Keratinocyte (primary cell): ENCODE results near the gene SDK2. TPM values are rescaled to one million over a fixed set of nuclear protein-coding genes. Genes with fewer than 3 reads are reported as not detected.

Experiments
- DNase-seq: peaks from one replicate; pipeline ENCODE4 v3.0.0-alpha.2; 2011; ENCODE audit warnings: low read depth, missing footprints, low spot score
- FAIRE-seq: peaks from 2 replicates; lab custom pipeline; 2011; peaks lifted over from hg19 to GRCh38; lab: Jason Lieb, UNC
- H2AFZ ChIP-seq: 2 replicates; pipeline ENCODE4 v1.6.0; 2012; ENCODE audit warnings: low read length, control low read depth, inconsistent platforms; ENCODE audit not compliant: control insufficient read depth
- H3K27ac ChIP-seq: 2 replicates; pipeline ENCODE4 v1.5.1; 2011; ENCODE audit warnings: low read length; ENCODE audit not compliant: control insufficient read depth, insufficient read depth
- H3K27me3 ChIP-seq: 3 replicates; pipeline ENCODE4 v1.6.0; 2011; ENCODE audit warnings: low read length; ENCODE audit not compliant: control insufficient read depth, insufficient read depth; ENCODE audit errors: extremely low read depth
- H3K36me3 ChIP-seq, 2 experiments: 2 replicates in 1 of 2; 3 replicates in 1 of 2; pipeline ENCODE4 v1.5.1; 2011; ENCODE audit warnings: low read length in 2 of 2, mild to moderate bottlenecking in 1 of 2; ENCODE audit not compliant: control insufficient read depth in 2 of 2, insufficient read depth in 2 of 2; ENCODE audit errors: extremely low read depth in 1 of 2
- H3K4me1 ChIP-seq: 3 replicates; pipeline ENCODE4 v1.5.1; 2011; ENCODE audit warnings: low read length; ENCODE audit not compliant: control insufficient read depth, insufficient read depth; ENCODE audit errors: extremely low read depth
- H3K4me2 ChIP-seq: 3 replicates; pipeline ENCODE4 v1.6.0; 2011; ENCODE audit warnings: low read depth, low read length; ENCODE audit not compliant: control insufficient read depth, insufficient read depth; ENCODE audit errors: extremely low read depth
- H3K4me3 ChIP-seq, 3 experiments: fragments of 200-600 bp in 1 of 3; sonication (generic) in 1 of 3; 2 replicates in 2 of 3; 3 replicates in 1 of 3; pipeline ENCODE4 v1.5.1; 2011 to 2016; ENCODE audit warnings: low read length in 3 of 3, mild to moderate bottlenecking in 3 of 3, control low read depth in 2 of 3, inconsistent platforms in 1 of 3, low read depth in 1 of 3, mixed read lengths in 1 of 3, mixed run types in 1 of 3, moderate library complexity in 1 of 3; ENCODE audit not compliant: control insufficient read depth in 2 of 3, insufficient read depth in 2 of 3; ENCODE audit errors: extremely low read depth in 1 of 3
- H3K79me2 ChIP-seq: 2 replicates; pipeline ENCODE4 v1.6.0; 2012; ENCODE audit warnings: low read length; ENCODE audit not compliant: control insufficient read depth, insufficient read depth
- H3K9ac ChIP-seq: 3 replicates; pipeline ENCODE4 v1.6.0; 2011; ENCODE audit warnings: low read length; ENCODE audit not compliant: control insufficient read depth, insufficient read depth; ENCODE audit errors: extremely low read depth
- H3K9me1 ChIP-seq: 3 replicates; pipeline ENCODE4 v1.6.0; 2011; ENCODE audit warnings: low read length; ENCODE audit not compliant: control insufficient read depth, insufficient read depth; ENCODE audit errors: extremely low read depth
- H3K9me3 ChIP-seq: 2 replicates; pipeline ENCODE4 v1.5.1; 2012; ENCODE audit warnings: low read depth, low read length; ENCODE audit not compliant: control insufficient read depth
- H4K20me1 ChIP-seq: 3 replicates; pipeline ENCODE4 v1.6.0; 2011; ENCODE audit warnings: low read length; ENCODE audit not compliant: control insufficient read depth, insufficient read depth; ENCODE audit errors: extremely low read depth
- EZH2 ChIP-seq: IDR thresholded peaks from one replicate; pipeline ENCODE4 v1.6.1; 2012; ENCODE audit warnings: inconsistent platforms, mild to moderate bottlenecking, low read length, moderate library complexity
- dilution Hi-C: fragments of 300-500 bp; cut with MboI; formaldehyde crosslinking; loops from one replicate; pipeline ENCODE4 v1.7.0; 2020; ENCODE audit warnings: low sequenced_read_pairs; ENCODE audit not compliant: extremely low pct_ligation_motif_present
- polyA plus RNA-seq, 5 experiments: library from polyadenylated mRNA; depleted of rRNA in 3 of 5; stranded (reverse) in 3 of 5; stranded (forward) in 1 of 5; unstranded in 1 of 5; fragments of >200 nt; gene quantifications; 1 replicate in 1 of 5; 2 replicates in 3 of 5; 3 replicates in 1 of 5; pipeline versions ENCODE4 v1.2.1 to v1.2.3, GENCODE V29; 2011 to 2012; ENCODE audit warnings: missing spikeins in 2 of 5, low read depth in 1 of 5, low replicate concordance in 1 of 5
- TF ChIP-seq, protein P1 (sequence below), 3 experiments: IDR thresholded peaks in 1 of 3; conservative IDR thresholded peaks in 1 of 3; optimal IDR thresholded peaks in 1 of 3; 2 replicates in 2 of 3; 3 replicates in 1 of 3; pipeline versions ENCODE3 to v1.5.1; 2011; ENCODE audit warnings: low read length in 3 of 3, mild to moderate bottlenecking in 3 of 3, moderate library complexity in 2 of 3, control low read depth in 1 of 3, inconsistent platforms in 1 of 3; ENCODE audit not compliant: insufficient read depth in 2 of 3; ENCODE audit errors: extremely low read depth in 1 of 3

The SDK2 gene
- polyA plus RNA-seq, 1 donor (not counting 4 experiments of a cell fraction or from before 2014, with no cell fraction given): 1.8 TPM

GRCh38 chr17:73592079-73592415 lies 52.2 kb downstream of the SDK2 start:
- Histone ChIP-seq H3K27me3 (no peaks in the 10 kb centered on the region), H3K9me3 (no peaks in the 10 kb centered on the region), H3K9ac (no peak overlapping the region), H4K20me1 (peaks cover under 1% of the 10 kb centered on the region), H3K9me1 (no peaks in the 10 kb centered on the region), H3K79me2 (no peaks in the 10 kb centered on the region), H3K27ac (no peak overlapping the region), H3K4me3 (no peak overlapping the region), H3K4me1 (peaks cover 13% of the 10 kb centered on the region), H2AFZ (no peak overlapping the region), H3K4me2 (no peak overlapping the region), H3K36me3 (no peaks in the 10 kb centered on the region)
- DNase-seq (no peak), FAIRE-seq (no peak)
- dilution Hi-C loops: no loop called here
- TF ChIP-seq, protein P1, sequence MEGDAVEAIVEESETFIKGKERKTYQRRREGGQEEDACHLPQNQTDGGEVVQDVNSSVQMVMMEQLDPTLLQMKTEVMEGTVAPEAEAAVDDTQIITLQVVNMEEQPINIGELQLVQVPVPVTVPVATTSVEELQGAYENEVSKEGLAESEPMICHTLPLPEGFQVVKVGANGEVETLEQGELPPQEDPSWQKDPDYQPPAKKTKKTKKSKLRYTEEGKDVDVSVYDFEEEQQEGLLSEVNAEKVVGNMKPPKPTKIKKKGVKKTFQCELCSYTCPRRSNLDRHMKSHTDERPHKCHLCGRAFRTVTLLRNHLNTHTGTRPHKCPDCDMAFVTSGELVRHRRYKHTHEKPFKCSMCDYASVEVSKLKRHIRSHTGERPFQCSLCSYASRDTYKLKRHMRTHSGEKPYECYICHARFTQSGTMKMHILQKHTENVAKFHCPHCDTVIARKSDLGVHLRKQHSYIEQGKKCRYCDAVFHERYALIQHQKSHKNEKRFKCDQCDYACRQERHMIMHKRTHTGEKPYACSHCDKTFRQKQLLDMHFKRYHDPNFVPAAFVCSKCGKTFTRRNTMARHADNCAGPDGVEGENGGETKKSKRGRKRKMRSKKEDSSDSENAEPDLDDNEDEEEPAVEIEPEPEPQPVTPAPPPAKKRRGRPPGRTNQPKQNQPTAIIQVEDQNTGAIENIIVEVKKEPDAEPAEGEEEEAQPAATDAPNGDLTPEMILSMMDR (optimal IDR thresholded peaks at IDR 0.05 in 1 of 3, IDR thresholded peaks at IDR 0.05 in 1 of 3, conservative IDR thresholded peaks at IDR 0.05 in 1 of 3; ENCODE audit: extremely low read depth in 1 of 3, insufficient read depth in 2 of 3, low read length in 3 of 3): no peak
- TF ChIP-seq EZH2: no peak

GRCh38 chr17:73591296-73592078 lies 52.8 kb downstream of the SDK2 start:
- no peaks in the 10 kb centered on the region for H3K9me1 ChIP-seq
- no peak overlapping the region for H3K4me2 ChIP-seq
- FAIRE-seq: no peak
- H3K9ac ChIP-seq: no peak overlapping the region
- no peak overlapping the region for H3K4me3 ChIP-seq
- peaks cover 13% of the 10 kb centered on the region for H3K4me1 ChIP-seq
- no peaks in the 10 kb centered on the region for H3K36me3 ChIP-seq
- peaks cover 3% of the 10 kb centered on the region for H4K20me1 ChIP-seq
- no peaks in the 10 kb centered on the region for H3K27me3 ChIP-seq
- no peak overlapping the region for H3K27ac ChIP-seq
- dilution Hi-C loops: no loop called here
- no peaks in the 10 kb centered on the region for H3K9me3 ChIP-seq
- H3K79me2 ChIP-seq: no peaks in the 10 kb centered on the region
- no peak for DNase-seq
- TF ChIP-seq EZH2: no peak
- TF ChIP-seq, protein P1 (optimal IDR thresholded peaks at IDR 0.05 in 1 of 3, IDR thresholded peaks at IDR 0.05 in 1 of 3, conservative IDR thresholded peaks at IDR 0.05 in 1 of 3; ENCODE audit: extremely low read depth in 1 of 3, insufficient read depth in 2 of 3, low read length in 3 of 3): no peak
- H2AFZ ChIP-seq: no peak overlapping the region
